ENCODE results near the gene ANXA6.

The ANXA6 gene

DNA sequence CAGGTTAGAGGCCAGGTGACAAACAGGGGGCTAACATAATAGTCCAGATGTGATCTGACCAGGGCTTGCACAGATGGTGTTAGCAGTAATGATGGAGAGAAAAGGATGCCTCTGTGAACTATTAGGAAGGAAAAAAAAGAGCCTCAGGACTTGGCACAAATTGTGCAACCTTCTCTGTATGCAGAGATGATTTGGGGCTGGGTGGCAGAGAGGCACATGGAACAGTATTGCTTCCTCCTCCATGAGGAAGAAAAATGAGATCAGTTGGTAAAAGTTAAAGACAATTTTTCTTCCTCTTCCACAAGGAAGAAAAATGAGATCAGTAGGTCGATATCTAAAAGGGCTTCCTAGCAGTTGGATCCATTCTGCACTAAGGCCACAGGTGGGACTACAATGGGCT is 13.9 kb upstream of the ANXA6 start:
- H3K36me3 ChIP-seq (ENCODE audit: insufficient read depth, insufficient read length, low read length) = no peaks in the 10 kb centered on the region
- H3K9me3 ChIP-seq (ENCODE audit: insufficient read depth, low read length) = no peaks in the 10 kb centered on the region
- no peak overlapping the region for H3K4me3 ChIP-seq (ENCODE audit: insufficient read length, low read depth)
- H3K9ac ChIP-seq (ENCODE audit: insufficient read length, low read depth) = no peak overlapping the region
- H3K4me1 ChIP-seq (ENCODE audit: insufficient read depth, insufficient read length) = peaks cover 5% of the 10 kb centered on the region
- DNase-seq (ENCODE audit: low read depth, low spot score) = no peak
- no peak for TF ChIP-seq SUZ12 (IDR thresholded peaks at IDR 0.05; ENCODE audit: extremely low read depth, insufficient read depth, insufficient read length)
- TF ChIP-seq YY1 (IDR thresholded peaks at IDR 0.05; ENCODE audit: insufficient read depth, insufficient read length) = no peak
- no peak for TF ChIP-seq ZNF274 (IDR thresholded peaks at IDR 0.05; ENCODE audit: low read depth, low read length)
- no peaks in the 10 kb centered on the region for H3K27me3 ChIP-seq (ENCODE audit: insufficient read depth, insufficient read length)

DNA sequence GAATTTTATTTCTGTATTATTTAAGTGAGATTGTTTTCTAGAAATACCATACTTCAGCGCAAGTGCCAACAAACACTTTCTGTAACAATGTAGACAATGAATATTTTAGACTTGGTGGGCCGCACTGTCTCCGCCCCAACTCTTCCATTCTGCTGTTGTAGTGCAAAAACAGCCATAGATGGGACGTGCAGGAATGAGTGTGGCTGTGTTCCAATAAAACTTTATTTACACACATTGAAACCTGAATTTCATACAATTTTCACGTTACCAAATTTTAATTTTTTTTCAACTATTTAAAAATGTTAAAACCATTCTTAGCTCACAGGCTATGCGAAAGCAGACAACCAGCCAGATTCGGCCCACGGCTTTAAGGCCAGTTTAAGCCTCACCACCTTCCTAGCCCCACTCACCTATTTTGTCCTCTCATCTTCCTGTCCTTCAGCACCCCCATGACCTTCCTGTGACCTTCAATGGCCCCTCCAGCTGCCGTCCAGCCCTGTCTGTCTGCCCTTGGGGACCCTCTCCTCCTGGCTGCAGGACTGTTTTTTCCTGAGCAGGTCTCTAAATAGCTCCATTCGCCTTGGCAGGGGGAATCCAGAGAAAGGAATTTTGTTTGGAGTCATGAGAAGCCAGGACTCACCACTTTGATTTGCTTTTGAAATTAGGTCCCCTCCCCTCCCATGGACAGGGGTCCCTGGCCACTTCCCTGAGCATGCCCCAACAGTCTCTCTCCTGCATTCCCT is 11.2 kb upstream of the ANXA6 start:
- no peaks in the 10 kb centered on the region for H3K4me1 ChIP-seq (ENCODE audit: insufficient read depth, insufficient read length)

DNA sequence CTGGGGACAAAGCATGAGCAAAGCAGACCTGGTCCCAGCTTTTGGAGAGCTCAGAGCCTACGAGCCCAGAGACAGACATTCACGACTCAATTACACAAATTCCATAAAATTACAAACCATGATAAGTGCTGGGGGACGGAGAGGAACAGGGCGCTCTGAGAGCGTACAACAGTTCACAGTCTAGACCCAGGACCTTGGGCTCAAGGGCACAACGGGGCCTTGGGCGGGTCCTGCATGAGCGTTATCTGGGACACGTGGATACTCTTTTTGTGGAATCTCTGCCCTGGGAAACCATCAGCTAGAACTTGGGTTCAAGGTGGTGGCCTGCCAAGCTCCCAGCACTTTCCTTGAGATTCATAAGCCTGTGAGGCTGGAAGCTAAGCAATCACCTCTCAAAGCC is 9.4 kb upstream of the ANXA6 start:
- H3K4me1 ChIP-seq (ENCODE audit: insufficient read depth, insufficient read length) = no peaks in the 10 kb centered on the region

More for the DNA sequence above, 11.2 kb upstream of the ANXA6 start:
- TF ChIP-seq YY1 (IDR thresholded peaks at IDR 0.05; ENCODE audit: insufficient read depth, insufficient read length) = no peak
- TF ChIP-seq SUZ12 (IDR thresholded peaks at IDR 0.05; ENCODE audit: extremely low read depth, insufficient read depth, insufficient read length) = no peak
- no peak for TF ChIP-seq ZNF274 (IDR thresholded peaks at IDR 0.05; ENCODE audit: low read depth, low read length)
- H3K9me3 ChIP-seq (ENCODE audit: insufficient read depth, low read length) = no peaks in the 10 kb centered on the region
- no peak overlapping the region for H3K4me3 ChIP-seq (ENCODE audit: insufficient read length, low read depth)
- no peak overlapping the region for H3K9ac ChIP-seq (ENCODE audit: insufficient read length, low read depth)
- no peaks in the 10 kb centered on the region for H3K36me3 ChIP-seq (ENCODE audit: insufficient read depth, insufficient read length, low read length)
- no peaks in the 10 kb centered on the region for H3K27me3 ChIP-seq (ENCODE audit: insufficient read depth, insufficient read length)
- DNase-seq (ENCODE audit: low read depth, low spot score) = no peak

DNA sequence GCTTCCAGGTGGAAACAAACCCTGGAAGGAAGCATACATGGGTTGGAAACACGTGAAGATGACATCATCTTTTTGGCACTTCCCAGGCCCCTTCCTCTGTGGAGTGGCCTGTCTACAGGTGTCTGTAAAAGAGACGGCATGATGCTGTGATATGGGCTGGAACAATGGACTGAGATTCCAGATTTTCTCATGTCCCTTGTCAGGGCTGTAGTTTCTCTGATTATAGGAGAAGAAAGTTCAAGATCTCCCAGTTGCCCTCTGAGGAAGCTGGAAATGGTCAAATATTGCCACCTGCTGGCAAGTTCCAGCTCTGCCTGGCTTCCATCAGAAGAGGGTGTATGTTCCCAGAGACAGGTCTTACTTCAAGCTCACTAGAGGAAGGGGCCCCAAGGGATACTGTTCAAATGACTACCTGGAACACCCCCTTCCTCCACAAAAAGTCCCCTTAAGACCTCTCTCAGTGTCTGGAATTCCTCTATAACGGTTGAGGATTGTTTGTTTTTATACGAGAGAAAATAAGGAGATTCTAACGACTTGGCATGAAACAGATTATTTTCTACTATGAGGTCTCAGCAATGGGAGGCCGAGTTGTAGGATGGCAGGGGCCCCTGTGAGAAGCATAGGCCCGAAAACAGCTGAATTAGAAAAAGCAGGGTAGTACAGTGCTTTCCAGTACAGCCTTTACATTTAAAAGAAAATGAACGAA is 7.3 kb upstream of the ANXA6 start:
- DNase-seq (ENCODE audit: low read depth, low spot score) = peak; percentile 57
- H3K9me3 ChIP-seq (ENCODE audit: insufficient read depth, low read length) = no peaks in the 10 kb centered on the region
- H3K4me3 ChIP-seq (ENCODE audit: insufficient read length, low read depth) = no peak overlapping the region
- no peaks in the 10 kb centered on the region for H3K27me3 ChIP-seq (ENCODE audit: insufficient read depth, insufficient read length)
- no peaks in the 10 kb centered on the region for H3K36me3 ChIP-seq (ENCODE audit: insufficient read depth, insufficient read length, low read length)
- H3K4me1 ChIP-seq (ENCODE audit: insufficient read depth, insufficient read length) = no peaks in the 10 kb centered on the region
- no peak overlapping the region for H3K9ac ChIP-seq (ENCODE audit: insufficient read length, low read depth)
- no peak for TF ChIP-seq YY1 (IDR thresholded peaks at IDR 0.05; ENCODE audit: insufficient read depth, insufficient read length)
- TF ChIP-seq ZNF274 (IDR thresholded peaks at IDR 0.05; ENCODE audit: low read depth, low read length) = no peak
- TF ChIP-seq SUZ12 (IDR thresholded peaks at IDR 0.05; ENCODE audit: extremely low read depth, insufficient read depth, insufficient read length) = no peak

More for the DNA sequence above, 9.4 kb upstream of the ANXA6 start:
- DNase-seq (ENCODE audit: low read depth, low spot score) = no peak
- no peaks in the 10 kb centered on the region for H3K27me3 ChIP-seq (ENCODE audit: insufficient read depth, insufficient read length)
- H3K9me3 ChIP-seq (ENCODE audit: insufficient read depth, low read length) = no peaks in the 10 kb centered on the region
- H3K36me3 ChIP-seq (ENCODE audit: insufficient read depth, insufficient read length, low read length) = no peaks in the 10 kb centered on the region
- no peak overlapping the region for H3K9ac ChIP-seq (ENCODE audit: insufficient read length, low read depth)
- H3K4me3 ChIP-seq (ENCODE audit: insufficient read length, low read depth) = no peak overlapping the region
- TF ChIP-seq ZNF274 (IDR thresholded peaks at IDR 0.05; ENCODE audit: low read depth, low read length) (no peak), YY1 (IDR thresholded peaks at IDR 0.05; ENCODE audit: insufficient read depth, insufficient read length) (no peak), SUZ12 (IDR thresholded peaks at IDR 0.05; ENCODE audit: extremely low read depth, insufficient read depth, insufficient read length) (no peak)

DNA sequence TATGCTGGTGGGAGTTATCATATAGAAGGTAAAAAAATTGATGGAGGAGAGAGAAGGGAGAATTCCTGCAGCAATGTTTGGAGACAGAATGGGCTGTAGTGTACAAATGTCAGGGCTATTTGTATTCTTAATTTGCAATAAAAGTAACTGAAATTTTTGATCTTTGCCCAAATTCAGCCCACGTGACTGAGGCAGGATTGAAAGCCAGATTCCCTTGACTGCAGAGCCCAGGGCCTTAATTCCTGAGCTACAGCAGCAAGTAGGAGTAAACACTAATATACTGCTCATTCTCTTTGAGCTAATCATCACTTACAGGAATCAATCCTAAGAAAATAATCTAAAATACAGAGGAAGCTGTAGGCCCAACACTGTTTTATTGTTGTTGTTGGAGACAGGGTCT is 5.2 kb upstream of the ANXA6 start:
- Histone ChIP-seq H3K9ac (ENCODE audit: insufficient read length, low read depth) (no peak overlapping the region), H3K4me3 (ENCODE audit: insufficient read length, low read depth) (no peak overlapping the region), H3K4me1 (ENCODE audit: insufficient read depth, insufficient read length) (no peaks in the 10 kb centered on the region), H3K27me3 (ENCODE audit: insufficient read depth, insufficient read length) (no peaks in the 10 kb centered on the region), H3K9me3 (ENCODE audit: insufficient read depth, low read length) (no peaks in the 10 kb centered on the region), H3K36me3 (ENCODE audit: insufficient read depth, insufficient read length, low read length) (no peaks in the 10 kb centered on the region)
- TF ChIP-seq ZNF274 (IDR thresholded peaks at IDR 0.05; ENCODE audit: low read depth, low read length) (no peak), SUZ12 (IDR thresholded peaks at IDR 0.05; ENCODE audit: extremely low read depth, insufficient read depth, insufficient read length) (no peak), YY1 (IDR thresholded peaks at IDR 0.05; ENCODE audit: insufficient read depth, insufficient read length) (no peak)
- DNase-seq (ENCODE audit: low read depth, low spot score) = no peak

DNA sequence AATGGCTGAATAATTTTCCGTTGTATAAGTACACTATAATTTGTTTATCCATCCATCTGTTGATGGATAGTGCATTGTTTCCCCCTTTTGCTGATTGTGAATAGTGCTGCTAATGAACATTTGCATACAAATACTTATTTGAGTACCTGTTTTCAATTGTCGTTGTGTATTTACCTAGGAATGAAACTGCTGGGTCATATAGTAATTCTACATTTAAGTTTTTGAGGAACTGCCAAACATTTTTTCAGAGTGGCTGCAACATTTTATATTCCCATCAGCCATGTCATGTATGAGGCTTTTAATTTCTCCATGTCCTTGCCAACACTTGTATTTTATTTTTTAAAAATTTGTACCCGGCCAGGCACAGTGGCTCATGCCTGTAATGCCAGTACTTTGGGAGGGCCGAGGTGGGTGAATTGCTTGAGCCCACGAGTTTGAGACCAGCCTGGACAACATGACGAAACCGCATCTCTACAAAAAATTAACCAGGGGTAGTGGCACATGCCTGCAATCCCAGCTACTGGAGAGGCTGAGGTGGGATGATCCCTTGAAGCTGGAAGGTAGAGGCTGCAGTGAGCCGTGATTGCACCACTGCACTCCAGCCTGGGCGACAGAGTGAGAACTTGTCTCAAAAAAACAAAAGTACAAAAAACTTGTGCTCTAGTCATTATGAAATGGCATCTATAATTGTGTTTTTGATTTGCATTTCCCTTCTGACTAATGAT is 2.2 kb upstream of the ANXA6 start:
- peaks cover 9% of the 10 kb centered on the region for H3K36me3 ChIP-seq (ENCODE audit: insufficient read depth, insufficient read length, low read length)
- DNase-seq (ENCODE audit: low read depth, low spot score) = no peak
- H3K4me3 ChIP-seq (ENCODE audit: insufficient read length, low read depth) = no peak overlapping the region
- TF ChIP-seq SUZ12 (IDR thresholded peaks at IDR 0.05; ENCODE audit: extremely low read depth, insufficient read depth, insufficient read length) = no peak
- H3K9ac ChIP-seq (ENCODE audit: insufficient read length, low read depth) = no peak overlapping the region
- no peaks in the 10 kb centered on the region for H3K9me3 ChIP-seq (ENCODE audit: insufficient read depth, low read length)
- H3K27me3 ChIP-seq (ENCODE audit: insufficient read depth, insufficient read length) = no peaks in the 10 kb centered on the region
- peaks cover 12% of the 10 kb centered on the region for H3K4me1 ChIP-seq (ENCODE audit: insufficient read depth, insufficient read length)

DNA sequence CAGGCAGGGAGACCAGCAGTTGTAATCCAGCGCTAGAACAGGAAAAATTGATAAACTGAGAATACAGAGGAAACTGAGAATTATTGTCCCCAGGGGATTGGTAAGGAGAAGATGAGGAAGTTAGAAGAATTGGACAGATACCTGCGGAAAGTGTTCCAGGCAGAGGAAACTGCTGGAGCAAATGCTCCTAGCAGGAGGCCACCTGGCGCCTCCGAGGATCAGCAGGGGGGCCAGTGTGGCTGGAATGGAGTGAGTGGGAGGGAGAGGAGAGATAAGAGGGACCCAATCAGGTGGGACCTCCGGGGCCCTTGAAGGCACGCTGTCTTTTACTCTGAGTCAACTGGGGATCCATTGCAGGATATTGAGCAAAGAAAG is 695 bp upstream of the ANXA6 start:
- Histone ChIP-seq H3K4me3 (ENCODE audit: insufficient read length, low read depth) (peak overlapping the region; percentile 81), H3K9me3 (ENCODE audit: insufficient read depth, low read length) (no peaks in the 10 kb centered on the region), H3K27me3 (ENCODE audit: insufficient read depth, insufficient read length) (no peaks in the 10 kb centered on the region), H3K9ac (ENCODE audit: insufficient read length, low read depth) (peak overlapping the region; percentile 34), H3K36me3 (ENCODE audit: insufficient read depth, insufficient read length, low read length) (peaks cover 23% of the 10 kb centered on the region), H3K4me1 (ENCODE audit: insufficient read depth, insufficient read length) (peaks cover 12% of the 10 kb centered on the region)
- DNase-seq (ENCODE audit: low read depth, low spot score) = no peak
- TF ChIP-seq SUZ12 (IDR thresholded peaks at IDR 0.05; ENCODE audit: extremely low read depth, insufficient read depth, insufficient read length) (no peak), ZNF274 (IDR thresholded peaks at IDR 0.05; ENCODE audit: low read depth, low read length) (no peak), YY1 (IDR thresholded peaks at IDR 0.05; ENCODE audit: insufficient read depth, insufficient read length) (no peak)

Data from NT2/D1 (cell line).